Activated CD8-positive, alpha-beta memory T cell treated with anti-CD3 and anti-CD28 coated beads, Interleukin-2, amount 50 U/mL, for 4 hours (primary cell): Measurements from ENCODE around the gene OSGEPL1.
"Not testable (repeated sequence)": the region's sequence is repeated elsewhere in the genome, so short reads cannot be mapped to it uniquely, and the experiment has no call there.

Source experiments
- DNase-seq: peaks from one replicate; pipeline ENCODE4 v3.0.0-alpha.2; 2020

Gene OSGEPL1

DNA sequence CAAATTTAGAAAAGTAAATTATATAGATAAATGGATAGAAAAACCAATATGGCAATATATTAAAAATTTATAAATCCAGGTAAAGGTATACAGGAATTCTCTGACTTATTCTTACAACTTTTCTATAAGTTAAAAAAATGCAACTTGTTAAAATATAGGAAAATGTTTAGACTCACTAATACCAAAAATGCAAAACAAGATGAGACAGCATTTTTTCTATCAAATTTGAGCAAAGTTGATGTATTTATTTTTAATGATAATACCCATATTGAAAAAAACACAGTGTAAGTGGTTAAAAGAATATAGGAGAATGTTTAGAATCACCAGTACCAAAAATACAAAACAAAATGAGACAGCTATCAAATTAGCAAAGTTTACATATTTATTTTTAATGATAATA, 35.7 kb downstream of the OSGEPL1 start:
- no peak for DNase-seq

DNA sequence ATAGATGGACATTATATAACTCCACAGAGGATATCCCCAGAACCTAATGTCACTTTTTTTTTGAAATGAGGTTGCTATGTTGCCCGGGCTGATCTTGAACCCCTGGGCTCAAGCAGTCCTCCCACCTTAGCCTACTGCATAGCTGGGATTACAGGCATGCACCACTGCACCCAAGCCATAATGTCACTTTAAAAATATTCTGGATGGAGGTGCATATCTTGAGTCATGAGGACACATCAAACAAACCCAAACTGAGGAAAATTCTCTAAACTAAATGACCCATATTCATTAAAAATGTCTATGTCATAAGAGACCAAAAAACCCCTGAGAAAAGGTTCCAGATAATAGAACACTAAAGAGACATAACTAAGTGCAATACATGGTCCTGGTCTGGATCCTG, 36.3 kb downstream of the OSGEPL1 start:
- DNase-seq, result no peak

- no peak for DNase-seq
Measured at GRCh38 chr2:189723192-189723591, 39.4 kb downstream of the OSGEPL1 start.

DNA sequence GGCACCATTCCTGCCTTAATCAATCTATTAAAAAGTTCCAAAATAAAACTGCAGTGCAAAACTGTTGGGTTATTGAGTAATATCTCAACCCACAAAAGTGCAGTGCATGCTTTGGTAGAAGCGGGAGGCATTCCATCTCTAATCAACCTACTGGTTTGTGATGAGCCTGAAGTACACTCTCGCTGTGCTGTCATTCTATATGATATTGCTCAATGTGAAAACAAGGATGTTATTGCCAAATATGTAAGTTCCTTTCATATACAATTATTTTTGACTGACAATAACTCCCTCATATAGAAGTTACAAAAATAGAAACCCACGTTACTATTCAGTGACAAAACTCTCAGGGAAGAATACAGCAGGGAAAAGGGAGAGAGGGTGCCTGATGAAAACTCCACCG, 43.0 kb downstream of the OSGEPL1 start:
- no peak for DNase-seq

GRCh38 chr2:189717593-189717992, 45.0 kb downstream of the OSGEPL1 start:
- not testable (repeated sequence) for DNase-seq

GRCh38 chr2:189709501-189710221, 52.9 kb downstream of the OSGEPL1 start:
- DNase-seq, result no peak

DNA sequence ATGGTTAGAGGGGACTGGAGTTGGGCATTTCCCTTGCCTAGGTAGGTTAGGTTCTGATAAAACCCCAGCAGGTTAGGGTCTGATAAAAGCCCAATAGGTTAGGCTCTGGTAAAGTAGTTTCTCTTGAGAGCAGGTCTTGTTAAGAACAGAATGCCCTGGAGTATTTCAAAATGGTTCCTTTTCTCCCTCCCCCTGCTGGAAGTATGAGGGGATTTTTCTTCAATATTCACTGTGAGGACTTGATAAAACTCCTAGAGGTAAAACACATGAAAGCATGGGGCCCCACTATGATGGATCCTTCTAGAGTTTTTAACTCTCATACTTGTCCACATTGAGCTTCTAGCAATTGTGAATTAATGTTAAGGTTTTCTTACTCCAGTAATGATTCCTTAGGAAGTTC, 60.5 kb downstream of the OSGEPL1 start:
- no peak for DNase-seq

DNA sequence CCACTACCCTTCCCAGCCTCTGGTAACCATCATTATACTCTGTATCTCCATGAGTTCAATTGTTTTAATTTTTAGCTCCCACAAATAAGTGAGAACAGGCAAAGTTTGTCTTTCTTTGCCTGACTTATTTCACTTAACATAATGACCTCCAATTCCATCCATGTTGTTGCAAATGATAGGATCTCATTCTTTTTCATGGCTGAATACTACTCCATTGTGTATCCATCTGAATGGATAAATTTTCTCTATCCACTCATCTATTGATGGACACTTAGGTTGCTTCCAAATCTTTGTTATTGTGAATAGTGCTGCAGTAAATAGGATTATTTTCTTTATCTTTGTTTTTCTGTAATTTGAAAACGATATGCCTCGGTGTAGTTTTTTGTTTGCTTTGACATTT, 61.9 kb downstream of the OSGEPL1 start:
- no peak for DNase-seq

- peak; percentile 18 for DNase-seq
Measured at GRCh38 chr2:189698020-189698887, 64.3 kb downstream of the OSGEPL1 start.
